Activated gamma-delta T cell (primary cell): ENCODE data around the gene RSF1.
"Not testable (repeated sequence)": the region's sequence is repeated elsewhere in the genome, so short reads cannot be mapped to it uniquely, and the experiment has no call there.

ENCODE experiments used
- DNase-seq: peaks from one replicate; lab custom pipeline; 2025; lab: John Stamatoyannopoulos, UW

The RSF1 gene

DNA sequence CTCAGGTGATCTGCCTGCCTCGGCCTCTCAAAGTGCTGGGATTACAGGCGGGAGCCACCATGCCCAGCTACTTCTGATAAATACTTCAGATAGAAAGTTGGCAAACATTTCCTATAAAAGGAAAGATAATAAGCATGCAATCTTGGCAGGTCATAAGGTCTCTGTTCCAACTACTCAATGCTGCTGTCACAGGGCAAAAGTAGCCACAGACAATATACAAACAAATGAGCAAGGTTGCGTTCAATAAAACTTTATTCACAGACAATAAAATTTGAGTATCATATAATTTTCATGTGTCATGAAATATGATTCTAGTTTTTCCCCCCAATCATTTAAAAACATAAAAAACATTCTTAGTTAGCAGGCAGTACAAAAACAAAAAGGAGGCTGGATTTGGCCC is 129.9 kb downstream of the RSF1 start:
- no peak for DNase-seq

DNA sequence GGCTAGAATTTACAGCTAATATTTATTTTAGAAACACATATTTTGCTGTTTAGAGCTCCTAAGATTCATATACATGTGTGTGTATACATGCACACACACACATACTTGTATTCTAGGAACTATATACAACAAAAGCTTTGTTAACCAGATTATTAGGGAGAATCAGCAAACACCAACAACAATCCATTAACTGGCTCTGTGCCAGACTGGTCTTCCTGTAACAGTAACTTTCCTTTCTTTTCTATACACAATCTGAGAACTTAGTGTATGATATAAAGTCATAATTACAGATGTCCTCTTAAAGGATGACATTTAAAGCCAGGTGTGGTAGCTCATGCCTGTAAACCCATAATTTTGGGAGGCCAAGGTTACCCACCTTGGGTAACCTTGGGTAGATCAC is 133.4 kb downstream of the RSF1 start:
- no peak for DNase-seq

DNA sequence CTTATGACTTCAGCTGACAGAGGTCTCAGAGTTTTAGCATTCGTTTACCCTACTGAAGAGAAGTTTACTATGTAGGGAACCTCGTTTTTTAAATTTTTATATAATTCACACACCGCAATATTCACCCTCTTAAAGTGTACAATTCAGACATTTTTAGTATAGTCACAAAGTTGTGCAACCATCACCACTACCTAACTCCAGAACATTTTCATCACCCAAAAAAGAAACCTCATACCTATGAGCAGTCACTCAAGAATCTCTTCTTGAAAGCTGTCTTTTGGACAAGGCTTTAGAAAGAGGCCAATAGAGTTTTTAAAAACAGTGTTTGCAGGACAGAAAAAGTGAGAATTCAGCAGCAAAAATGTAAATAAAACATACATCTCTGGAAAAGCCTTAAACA is 143.4 kb downstream of the RSF1 start:
- no peak for DNase-seq

DNA sequence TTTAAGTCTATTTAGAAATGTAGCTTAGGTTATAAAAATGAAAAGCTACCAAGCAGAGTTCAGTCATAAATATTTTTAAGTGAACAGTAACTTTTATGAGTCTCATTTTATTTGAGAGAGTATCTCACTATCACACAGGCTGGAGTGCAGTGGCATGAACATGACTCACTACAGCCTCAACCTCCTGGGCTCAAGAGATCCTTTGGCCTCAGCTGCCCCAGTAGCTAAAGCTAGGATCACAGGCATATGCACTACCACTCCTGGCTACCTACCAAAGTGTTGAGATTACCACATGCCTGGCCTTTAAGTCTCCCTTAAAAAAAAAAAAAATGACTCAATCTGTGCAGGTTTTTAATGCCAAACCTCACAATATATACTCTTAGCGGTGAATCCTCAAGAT is 148.3 kb downstream of the RSF1 start:
- DNase-seq, result no peak

DNA sequence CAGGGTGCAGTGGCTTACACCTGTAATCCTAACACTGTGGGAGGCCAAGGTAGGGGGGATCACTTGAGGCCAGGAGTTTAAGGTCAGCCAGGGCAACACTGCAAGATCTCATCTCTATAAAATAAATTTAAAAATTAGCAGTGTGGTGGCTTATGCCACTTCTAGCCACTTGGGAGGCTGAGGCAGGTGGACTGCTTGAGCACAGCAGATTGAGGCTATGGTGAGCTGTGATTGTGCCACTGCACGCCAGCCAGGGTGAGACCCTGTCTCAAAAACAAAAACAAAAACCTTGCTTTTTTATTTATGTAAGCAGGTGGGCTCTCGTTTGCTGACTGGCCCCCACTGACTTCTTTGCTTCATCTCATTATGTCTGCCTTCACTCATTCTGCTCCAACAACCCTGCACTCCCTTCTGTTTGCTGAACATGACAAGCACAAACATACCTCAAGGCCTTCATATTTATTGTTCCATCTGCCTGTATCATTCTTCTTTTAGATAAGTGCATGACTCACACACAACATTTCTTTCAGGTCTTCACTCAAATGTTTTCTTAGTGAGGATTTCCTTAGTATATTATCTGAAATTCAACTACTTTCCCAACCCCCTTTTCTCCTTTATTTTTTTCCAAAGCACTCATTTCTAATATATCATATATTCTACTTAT is 150.5 kb downstream of the RSF1 start:
- DNase-seq, result no peak

DNA sequence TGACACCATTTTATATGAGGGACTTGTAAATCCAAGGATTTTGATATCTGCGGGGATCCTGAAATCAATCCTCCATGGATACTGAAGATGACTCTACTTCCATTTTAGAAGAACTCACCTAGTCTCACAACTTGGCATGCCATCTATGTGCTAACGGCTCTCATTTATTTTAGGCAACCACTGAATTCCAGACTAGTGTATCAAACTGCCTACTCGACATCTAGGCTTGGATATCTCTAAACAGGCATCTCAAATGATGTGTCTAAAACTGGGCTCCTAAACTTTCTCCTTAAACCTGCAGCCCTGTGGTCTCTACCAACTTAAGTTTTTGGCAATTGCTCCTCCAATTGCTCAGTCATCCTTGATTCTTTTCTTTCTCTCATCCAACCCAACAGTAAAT is 151.8 kb downstream of the RSF1 start:
- no peak for DNase-seq

DNA sequence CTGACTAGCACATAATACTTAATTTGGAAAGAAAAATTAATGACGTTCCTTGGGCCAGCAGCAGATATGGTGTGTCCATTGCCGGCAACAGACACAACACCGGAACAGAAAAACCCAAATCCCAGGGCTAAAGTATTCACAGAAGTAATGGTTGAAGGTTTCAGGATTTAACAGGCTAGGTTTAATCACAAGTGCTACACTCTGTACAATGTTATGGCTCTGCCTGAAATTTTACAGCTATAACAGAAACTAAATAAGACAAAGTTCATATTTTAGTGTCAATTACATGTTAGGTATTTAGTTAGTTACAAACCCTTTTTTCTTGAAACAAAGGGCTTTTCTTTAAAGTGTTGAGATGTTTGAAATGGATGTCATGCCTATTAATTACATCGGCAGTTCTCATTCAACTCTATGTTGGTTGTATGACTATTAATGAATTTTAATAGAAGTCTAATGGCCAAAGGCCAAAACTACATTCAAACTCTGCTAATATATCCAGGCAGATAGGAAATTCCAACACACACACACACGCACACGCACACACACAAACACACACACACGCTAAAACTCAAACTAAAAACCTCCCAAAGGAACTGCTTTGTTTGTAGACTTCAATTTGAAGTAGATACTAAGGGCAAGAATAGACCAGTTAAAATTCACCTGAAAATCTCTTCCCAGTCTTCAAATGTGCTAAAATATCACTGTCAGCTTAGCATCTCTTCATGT is 155.1 kb downstream of the RSF1 start:
- DNase-seq, result no peak

DNA sequence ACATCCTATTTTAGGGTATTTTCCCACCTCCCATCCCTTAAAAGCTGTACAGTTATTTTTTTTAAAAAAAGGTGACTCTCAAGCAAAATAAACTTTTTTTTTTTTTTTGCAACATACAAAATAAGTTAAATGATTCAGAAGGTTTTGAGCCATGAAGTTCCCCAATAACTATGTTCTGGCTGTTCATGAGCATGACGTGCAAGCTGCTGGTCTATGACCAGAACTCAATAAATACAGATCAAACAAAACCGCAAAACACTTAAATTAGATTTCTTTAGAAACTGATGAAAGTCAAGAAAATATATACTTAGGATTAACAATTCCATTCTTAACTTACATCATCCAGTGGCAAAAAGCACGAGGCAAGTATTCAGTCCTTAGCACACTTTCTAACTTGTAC is 158.9 kb downstream of the RSF1 start:
- DNase-seq, result no peak

DNA sequence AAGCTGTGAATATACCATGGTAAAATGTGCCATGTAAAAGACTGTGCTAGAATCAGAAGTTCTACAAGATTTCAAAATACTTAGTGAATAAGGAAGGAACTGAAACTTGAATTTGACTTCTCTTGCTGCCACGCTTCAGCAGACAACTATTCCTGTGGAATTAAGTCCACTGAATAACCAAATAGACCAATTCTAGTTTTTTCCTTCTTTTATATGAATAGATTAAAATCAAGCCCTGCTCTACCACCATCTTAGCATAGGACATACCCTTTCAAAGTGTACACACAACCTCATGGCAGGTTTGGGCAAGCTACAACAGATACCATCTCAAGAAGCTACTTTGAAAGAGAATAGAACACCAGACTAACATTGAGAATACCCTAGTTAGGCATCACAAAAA is 159.6 kb downstream of the RSF1 start:
- DNase-seq, result no peak

DNA sequence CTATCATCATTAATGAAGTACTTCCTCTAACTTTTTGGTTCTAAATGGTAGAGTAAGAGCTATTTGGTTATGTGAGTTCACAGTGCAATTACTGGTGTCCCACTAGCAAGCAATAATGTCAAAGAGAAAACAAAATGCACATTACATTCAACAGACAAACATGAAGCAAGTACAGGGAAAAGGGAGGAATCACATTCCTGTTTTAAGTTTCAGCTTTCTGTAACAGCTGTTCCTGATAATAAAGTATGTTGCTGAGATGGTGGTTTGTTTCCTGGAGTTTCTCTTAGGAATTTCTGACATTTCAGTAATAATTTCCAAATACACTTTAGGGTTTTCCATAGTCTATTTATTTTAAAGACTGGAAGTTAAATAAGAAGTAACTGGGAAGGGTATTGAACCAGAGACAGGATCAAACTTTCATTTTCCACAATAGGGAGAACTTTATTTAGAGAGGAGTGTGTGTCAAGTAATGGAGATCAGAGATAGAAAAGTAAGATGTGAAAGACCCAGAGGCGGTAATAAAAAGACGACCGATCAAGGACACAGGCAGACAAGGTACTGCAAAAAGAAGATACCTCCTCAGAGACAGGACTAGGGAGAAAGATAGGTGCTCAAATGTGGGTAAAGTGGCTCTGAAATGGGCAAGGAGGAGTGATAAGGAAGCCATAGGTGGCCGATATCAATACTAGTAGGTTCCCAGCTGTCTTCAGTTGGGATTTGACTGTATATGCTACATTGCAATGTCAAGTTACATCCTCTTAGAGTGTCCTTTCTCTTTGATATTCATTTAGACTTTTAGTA is 162.1 kb downstream of the RSF1 start:
- no peak for DNase-seq

DNA sequence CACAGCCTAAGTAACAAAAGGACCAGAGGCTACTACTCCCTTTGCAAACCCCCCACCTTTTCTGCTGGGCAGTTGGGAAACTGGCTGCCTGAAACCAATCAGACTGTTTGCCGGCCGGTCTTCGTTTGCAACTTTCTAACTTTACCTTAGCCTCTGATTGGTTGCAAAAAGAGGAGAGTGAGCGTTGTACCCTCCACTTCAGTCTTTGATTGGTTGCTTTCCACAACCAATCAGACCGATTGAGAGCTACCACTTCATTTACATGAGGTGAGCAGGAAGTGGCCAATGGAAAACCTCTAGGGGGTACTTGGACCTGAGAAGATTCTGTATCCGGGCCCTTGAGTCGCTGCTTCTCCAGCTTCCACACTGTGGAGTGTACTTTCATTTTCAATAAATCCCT is 164.2 kb downstream of the RSF1 start:
- DNase-seq, result no peak

DNA sequence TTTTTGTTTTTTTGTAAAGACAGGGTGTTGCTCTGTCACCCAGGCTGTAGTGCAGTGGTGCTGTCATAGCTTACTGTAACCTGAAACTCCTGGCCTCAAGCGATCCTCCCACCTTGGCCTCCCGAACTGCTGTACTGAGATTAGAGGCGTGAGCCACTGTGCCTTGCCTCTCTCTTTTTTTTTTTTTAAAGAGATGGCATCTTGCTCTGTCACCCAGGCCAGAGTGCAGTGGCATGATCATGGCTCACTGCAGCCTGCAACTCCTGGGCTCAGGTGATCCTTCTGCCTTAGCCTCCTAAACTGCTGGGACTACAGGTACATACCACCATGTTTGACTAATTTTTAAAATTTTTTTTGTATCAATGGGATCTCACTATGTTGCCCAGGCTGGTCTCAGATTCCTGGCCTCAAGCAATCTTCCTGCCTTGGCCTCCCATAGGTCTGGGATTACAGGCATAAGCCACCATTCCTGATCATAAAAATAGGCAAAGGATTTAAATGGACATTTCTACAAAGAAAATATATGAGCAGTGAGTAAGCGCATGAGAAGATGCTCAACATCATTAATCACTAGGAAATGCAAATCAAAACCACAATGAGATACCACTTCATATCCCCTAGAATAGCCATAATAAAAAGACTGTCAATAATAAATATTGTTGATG is 165.6 kb downstream of the RSF1 start:
- no peak for DNase-seq

DNA sequence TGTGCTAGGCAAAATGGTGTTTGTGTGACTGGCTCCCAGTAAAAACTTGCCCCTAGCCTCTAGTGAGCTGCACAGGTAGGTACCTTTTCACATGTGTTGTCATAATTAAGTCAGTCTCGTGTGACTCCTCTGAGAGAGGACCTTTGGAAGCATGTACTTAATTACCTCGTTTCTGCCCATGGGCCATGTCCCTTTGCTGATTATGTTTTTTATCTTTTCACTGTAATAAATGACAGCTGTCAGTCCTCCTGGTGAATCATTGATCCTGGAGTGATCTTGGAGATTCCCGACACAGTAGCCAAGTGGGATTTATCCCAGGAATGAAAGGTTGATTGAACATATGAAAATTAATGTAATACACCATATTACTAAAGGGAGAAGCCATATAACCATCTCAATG is 170.4 kb downstream of the RSF1 start:
- DNase-seq, result no peak

DNA sequence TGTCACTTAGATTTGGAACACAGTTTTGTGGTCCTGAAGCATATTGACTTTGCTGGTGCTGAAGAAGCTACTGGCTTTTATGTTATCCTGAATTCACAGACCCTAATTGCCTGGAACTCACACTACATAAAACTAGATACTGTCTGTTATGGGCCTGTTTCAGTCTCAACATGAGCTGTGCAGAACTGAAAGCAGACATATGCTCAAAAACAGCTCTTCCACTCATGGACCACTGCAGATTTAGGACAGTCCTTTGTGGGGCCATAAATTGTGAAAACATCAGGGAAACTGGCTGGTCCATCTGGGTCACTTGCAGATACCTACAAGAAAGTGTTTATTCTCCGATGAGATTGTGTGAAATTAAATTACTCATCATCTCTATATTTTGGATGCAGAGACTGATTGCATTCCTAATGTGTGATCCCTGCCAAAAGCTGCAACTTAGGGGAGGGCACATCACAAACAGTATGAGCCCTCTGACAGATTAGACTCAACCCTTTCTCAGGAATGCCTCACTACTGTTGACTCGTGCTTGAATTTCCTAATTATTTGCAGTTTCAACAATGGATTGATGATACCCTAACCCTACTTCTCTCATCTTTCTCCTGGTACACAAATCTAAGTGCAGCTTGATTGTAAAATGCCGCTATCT is 172.7 kb downstream of the RSF1 start:
- no peak for DNase-seq

DNA sequence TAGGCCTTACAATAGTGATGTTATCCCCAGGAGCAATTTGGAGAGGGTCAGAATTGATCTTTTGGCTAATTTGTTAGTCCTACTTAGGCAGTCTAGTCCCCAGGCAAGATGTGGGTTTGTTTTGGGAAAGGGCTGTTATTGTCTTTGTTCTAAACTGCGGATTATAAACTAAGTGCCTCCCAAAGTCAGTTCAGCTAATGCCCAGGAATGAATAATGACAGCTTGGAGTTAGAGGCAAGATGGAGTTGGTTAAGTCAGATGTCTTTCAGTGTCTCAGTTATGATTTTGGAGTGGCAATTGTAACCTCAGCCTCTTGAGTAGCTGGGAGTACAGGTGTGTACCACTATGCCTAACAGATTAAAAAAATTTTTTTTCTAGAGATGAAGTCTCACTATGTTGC is 175.6 kb downstream of the RSF1 start:
- DNase-seq, result no peak

DNA sequence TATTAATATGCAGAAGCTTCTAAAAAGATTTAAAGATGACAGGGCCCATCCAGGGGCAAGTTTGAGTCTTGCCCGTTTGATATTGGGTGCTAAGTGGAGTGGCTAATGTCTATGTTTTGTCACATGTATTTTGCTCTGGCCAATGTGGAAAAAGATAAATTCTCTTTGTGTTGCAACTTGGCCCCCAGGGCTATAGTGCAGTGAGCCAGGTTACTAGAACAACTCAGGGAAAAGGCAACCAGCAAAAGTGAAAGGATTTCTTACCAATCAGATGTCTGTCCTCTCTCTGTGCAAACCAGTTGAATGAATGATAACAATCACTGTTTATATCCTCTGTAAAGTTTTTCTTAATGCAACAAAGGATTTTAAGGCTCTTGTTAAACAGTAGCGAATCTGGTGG is 178.3 kb downstream of the RSF1 start:
- no peak for DNase-seq

DNA sequence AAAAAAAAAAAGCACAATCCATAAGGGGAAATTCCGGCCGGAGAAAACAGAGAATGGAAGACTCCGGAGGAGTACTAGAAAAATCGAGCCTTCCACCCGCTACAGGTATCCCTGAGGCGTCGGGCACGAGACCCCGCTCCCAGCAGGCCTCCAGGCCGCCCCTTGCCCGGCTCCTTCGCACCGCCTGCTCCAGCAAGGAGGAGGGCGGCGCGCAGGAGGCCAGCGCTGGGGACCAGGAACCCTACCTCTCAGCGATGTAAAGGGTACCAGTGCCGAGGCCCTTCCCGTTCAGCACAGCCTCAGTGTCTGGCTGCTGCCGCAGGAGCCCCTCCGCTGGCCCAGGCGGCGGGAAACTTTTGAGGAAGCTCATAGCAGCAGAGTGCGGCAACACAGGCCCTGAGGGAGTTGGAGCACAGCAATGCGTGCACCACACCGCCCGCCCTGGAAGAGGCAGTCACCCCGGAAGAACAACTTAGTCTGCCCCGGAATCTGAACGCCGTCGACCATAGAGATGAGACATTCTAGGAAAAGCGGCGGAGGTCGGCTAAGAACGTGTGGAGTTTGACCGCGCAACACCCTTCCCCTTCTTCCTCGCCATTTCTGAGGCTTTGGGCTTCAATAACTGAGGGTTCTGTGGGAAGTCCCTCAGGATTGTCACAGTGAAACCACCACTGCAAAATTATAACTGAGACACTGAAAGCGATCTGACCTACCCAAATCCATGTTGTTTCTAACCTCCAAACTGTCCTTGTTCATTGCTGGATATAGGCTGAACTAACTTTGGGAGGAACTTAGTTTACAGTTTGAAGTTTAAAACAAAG is 183.0 kb downstream of the RSF1 start, which contains the start of gene CLNS1A:
TSS of gene CLNS1A (minus strand) at position 450 of the 821 bp plus-strand sequence. CDS start at position 370, 80 bp downstream.
- peak; percentile 29 for DNase-seq

DNA sequence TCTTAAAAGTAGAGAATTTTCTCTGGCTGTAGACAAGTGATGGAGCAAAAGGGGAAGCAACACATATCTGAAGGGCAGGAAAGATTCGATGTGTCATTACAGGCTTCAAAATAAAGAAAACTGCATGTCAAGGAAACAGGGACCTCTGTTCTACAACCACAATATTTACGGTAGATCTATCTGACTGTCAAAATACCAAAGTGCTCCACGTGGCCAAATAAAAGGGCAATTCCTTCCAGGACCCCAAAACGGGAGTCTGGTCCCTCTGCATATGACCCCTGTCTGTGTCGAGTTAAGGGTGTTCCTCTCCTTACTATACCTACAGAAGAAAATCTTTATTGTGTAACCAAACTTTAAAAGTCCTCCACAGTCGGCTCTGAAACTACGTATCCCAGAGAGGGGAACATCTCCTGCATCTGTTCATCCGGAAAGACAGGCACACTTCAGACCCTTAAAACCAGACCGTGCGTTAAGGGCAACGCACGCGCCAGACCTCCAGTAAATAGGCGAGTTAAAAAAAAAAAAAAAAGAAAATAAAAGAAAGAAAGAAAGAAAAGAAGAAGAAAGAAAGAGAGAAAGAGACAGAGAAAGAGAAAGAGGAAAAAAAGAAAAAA is 183.7 kb downstream of the RSF1 start:
- DNase-seq, result no peak

DNA sequence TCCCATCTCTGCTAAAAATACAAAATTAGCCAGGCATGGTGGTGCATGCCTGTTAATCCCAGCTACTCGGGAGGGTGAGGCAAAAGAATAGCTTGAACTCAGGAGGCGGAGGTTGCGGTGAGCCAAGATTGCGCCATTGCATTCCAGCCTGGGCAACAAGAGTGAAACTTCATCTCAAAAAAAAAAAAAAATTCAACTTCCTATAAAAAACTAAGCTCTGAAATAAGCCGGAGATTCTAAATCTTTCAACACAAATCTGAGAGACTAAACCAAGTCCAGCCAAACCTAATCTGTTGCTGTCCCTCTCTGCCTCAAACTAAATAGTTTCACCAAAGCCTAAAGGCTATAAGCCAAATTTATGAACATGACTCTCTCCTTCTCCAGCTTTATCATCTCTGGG is 186.6 kb downstream of the RSF1 start:
- not testable (repeated sequence) for DNase-seq

DNA sequence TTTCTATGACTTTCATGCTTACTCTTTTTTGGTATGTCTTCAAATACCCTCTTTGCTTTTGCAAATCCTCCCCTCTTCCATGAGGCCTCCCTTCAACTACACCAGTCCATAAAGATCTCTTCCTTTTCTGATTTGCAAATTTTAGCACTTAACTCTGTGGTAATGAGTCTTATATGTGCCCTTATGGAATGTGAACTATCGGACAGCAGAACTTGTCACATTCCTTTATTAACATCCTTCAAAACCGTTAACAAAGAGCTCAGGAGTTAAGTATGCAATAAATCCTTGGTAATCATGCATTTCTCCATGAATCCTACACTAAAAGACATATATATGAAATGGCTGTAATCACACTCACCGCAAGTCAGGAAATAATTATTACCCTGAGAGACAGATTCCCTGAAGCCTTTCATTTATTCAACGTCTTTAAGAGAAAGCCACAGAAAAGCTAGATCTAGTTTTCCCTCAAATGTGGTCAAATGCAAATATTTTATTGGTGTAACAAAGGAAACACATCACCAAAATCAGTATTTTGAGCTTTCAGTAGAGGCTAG is 190.3 kb downstream of the RSF1 start:
- no peak for DNase-seq
